Calu3 (cell line): ENCODE results near the gene NECAB2. TPM values are rescaled to one million over a fixed set of nuclear protein-coding genes. Genes with fewer than 3 reads are reported as not detected.

ENCODE experiments used
- BruUV-seq: library from RNA; stranded (reverse); fragments of 400-500 nt; replicated peaks from 2 replicates; lab custom pipeline; 2021; lab: Mats Ljungman, UMichigan
- CTCF ChIA-PET: fragments of 300-600 bp; sonication (Branson Sonifier 250); formaldehyde crosslinking; loops from one replicate; lab custom pipeline; 2022; ENCODE audit warnings: antibody characterized with exemption; lab: Charles Lee
- DNase-seq: peaks from one replicate; pipeline ENCODE4 v3.0.0; 2022
- H3K27ac Mint-ChIP-seq: one replicate; pipeline ENCODE4 v1.8.0; 2022; ENCODE audit warnings: mixed read lengths; ENCODE audit not compliant: unreplicated experiment
- H3K27me3 Mint-ChIP-seq: one replicate; pipeline ENCODE4 v1.8.0; 2022; ENCODE audit warnings: mixed read lengths; ENCODE audit not compliant: unreplicated experiment
- H3K36me3 Mint-ChIP-seq: one replicate; pipeline ENCODE4 v1.8.0; 2022; ENCODE audit warnings: mild to moderate bottlenecking, moderate library complexity, mixed read lengths; ENCODE audit not compliant: insufficient read depth, unreplicated experiment
- H3K4me1 Mint-ChIP-seq: one replicate; pipeline ENCODE4 v1.8.0; 2022; ENCODE audit warnings: mild to moderate bottlenecking, low read depth, mixed read lengths; ENCODE audit not compliant: unreplicated experiment
- H3K4me3 Mint-ChIP-seq: one replicate; pipeline ENCODE4 v1.8.0; 2022; ENCODE audit warnings: mild to moderate bottlenecking, low read depth, moderate library complexity, mixed read lengths; ENCODE audit not compliant: unreplicated experiment
- H3K9me3 Mint-ChIP-seq: one replicate; pipeline ENCODE4 v1.8.0; 2022; ENCODE audit warnings: low read depth, mixed read lengths; ENCODE audit not compliant: unreplicated experiment
- CTCF ChIP-seq: fragments of 200-600 bp; IDR thresholded peaks from one replicate; pipeline ENCODE4 v1.8.0; 2022; ENCODE audit warnings: antibody characterized with exemption; ENCODE audit not compliant: unreplicated experiment
- intact Hi-C: fragments of 100-400 bp; cut with micrococcal nuclease; formaldehyde crosslinking; loops from one replicate; pipeline ENCODE4 v1.10.0; 2022; ENCODE audit not compliant: unreplicated experiment
- total RNA-seq: library from RNA; stranded (reverse); gene quantifications from 2 replicates; pipeline ENCODE4 v1.2.3, GENCODE V29; 2022

The NECAB2 gene
- total RNA-seq, 1 experiment from 2014 or later = 0.28 TPM

GRCh38 chr16:84047626-84048025, 79.6 kb downstream of the NECAB2 start:
- TF ChIP-seq CTCF = no peak
- Mint-ChIP-seq H3K9me3 (no peaks in the 10 kb centered on the region), H3K27ac (no peak overlapping the region), H3K4me3 (no peak overlapping the region), H3K4me1 (peaks cover 17% of the 10 kb centered on the region), H3K36me3 (peaks cover 12% of the 10 kb centered on the region), H3K27me3 (peaks cover 26% of the 10 kb centered on the region)
- CTCF ChIA-PET = interaction anchor here (0.7 kb wide), 1 partner anchor 91 kb away, joined by 3 read pairs; no protein-coding TSS in a partner anchor
- BruUV-seq = no TSS peak
- no peak for DNase-seq
- intact Hi-C loops = loop anchor here (2.0 to 5.0 kb wide), 2 partner anchors 91 to 220 kb away; no protein-coding TSS in a partner anchor

GRCh38 chr16:84048270-84048669, 80.2 kb downstream of the NECAB2 start:
- no peak overlapping the region for H3K4me3 Mint-ChIP-seq
- DNase-seq = peak; percentile 55
- TF ChIP-seq CTCF = no peak
- no peaks in the 10 kb centered on the region for H3K9me3 Mint-ChIP-seq
- peaks cover 11% of the 10 kb centered on the region for H3K4me1 Mint-ChIP-seq
- H3K27ac Mint-ChIP-seq = no peak overlapping the region
- peaks cover 19% of the 10 kb centered on the region for H3K36me3 Mint-ChIP-seq
- H3K27me3 Mint-ChIP-seq = peaks cover 19% of the 10 kb centered on the region
- intact Hi-C loops = loop anchor here (2.0 to 5.0 kb wide), 2 partner anchors 91 to 221 kb away; no protein-coding TSS in a partner anchor
- CTCF ChIA-PET = interaction anchor here (0.7 kb wide), 1 partner anchor 92 kb away, joined by 3 read pairs; no protein-coding TSS in a partner anchor
- BruUV-seq = no TSS peak

- no peaks in the 10 kb centered on the region for H3K9me3 Mint-ChIP-seq
- no TSS peak for BruUV-seq
- peaks cover 5% of the 10 kb centered on the region for H3K4me1 Mint-ChIP-seq
- DNase-seq = no peak
- H3K36me3 Mint-ChIP-seq = peaks cover 24% of the 10 kb centered on the region
- no peak for TF ChIP-seq CTCF
- intact Hi-C loops = loop anchor here (2.0 to 5.0 kb wide), 2 partner anchors 92 to 222 kb away; no protein-coding TSS in a partner anchor
- CTCF ChIA-PET = no interaction called here
- H3K27ac Mint-ChIP-seq = no peak overlapping the region
- H3K4me3 Mint-ChIP-seq = no peak overlapping the region
- peaks cover 13% of the 10 kb centered on the region for H3K27me3 Mint-ChIP-seq
Measured at GRCh38 chr16:84048871-84049270, 80.8 kb downstream of the NECAB2 start.

- Mint-ChIP-seq H3K9me3 (no peaks in the 10 kb centered on the region), H3K27me3 (peaks cover 7% of the 10 kb centered on the region), H3K27ac (no peak overlapping the region), H3K36me3 (peaks cover 29% of the 10 kb centered on the region), H3K4me3 (no peak overlapping the region), H3K4me1 (no peaks in the 10 kb centered on the region)
- no peak for TF ChIP-seq CTCF
- DNase-seq = no peak
- no TSS peak for BruUV-seq
- CTCF ChIA-PET = no interaction called here
- intact Hi-C loops = loop anchor here (2.0 to 5.0 kb wide), 2 partner anchors 93 to 222 kb away; no protein-coding TSS in a partner anchor
Measured at GRCh38 chr16:84049403-84050060, 81.5 kb downstream of the NECAB2 start.
